OCI-LY1 (cell line): ENCODE results near the gene DHX38.
"Not testable (repeated sequence)": the region's sequence is repeated elsewhere in the genome, so short reads cannot be mapped to it uniquely, and the experiment has no call there.

Source experiments
- CTCF ChIP-seq: fragments of 200-600 bp; sonication (generic), shearing (Covaris generic); IDR thresholded peaks from 2 replicates; pipeline ENCODE4 v1.5.1; 2017; ENCODE audit warnings: mild to moderate bottlenecking, antibody characterized with exemption, low read length, moderate library complexity, mixed read lengths
- EZH2 ChIP-seq: fragments of 200-600 bp; sonication (generic), shearing (Covaris generic); IDR thresholded peaks from 2 replicates; pipeline ENCODE4 v1.8.0; 2017; ENCODE audit warnings: borderline replicate concordance, mixed run types, mild to moderate bottlenecking, antibody characterized with exemption, low read length, moderate library complexity, mixed read lengths

GRCh38 chr16:72059060-72059459 lies 34.6 kb upstream of the DHX38 start:
- not testable (repeated sequence) for TF ChIP-seq CTCF, EZH2
